ENCODE measurements around the gene STK17B.

- TF ChIP-seq POLR2A (IDR thresholded peaks at IDR 0.05; ENCODE audit: low read depth, low read length), result no peak
- TF ChIP-seq POLR2AphosphoS5 (IDR thresholded peaks at IDR 0.05; ENCODE audit: low read depth, low read length), result no peak
- no peak for TF ChIP-seq TAF1 (IDR thresholded peaks at IDR 0.05; ENCODE audit: borderline replicate concordance, low read depth, low read length)
These were observed 12.0 kb downstream of the STK17B start for GRCh38 chr2:196159221-196159892.
